HG03280 (cell line): ENCODE results near the gene MPC1L.
"Not testable (repeated sequence)": the region's sequence is repeated elsewhere in the genome, so short reads cannot be mapped to it uniquely, and the experiment has no call there.

Source experiments
- ATAC-seq: cut with Tn5 transposase; IDR thresholded peaks from one replicate; pipeline ENCODE4 v1.9.1; 2021; ENCODE audit warnings: mild to moderate bottlenecking, moderate library complexity; ENCODE audit not compliant: unreplicated experiment

Gene MPC1L

DNA sequence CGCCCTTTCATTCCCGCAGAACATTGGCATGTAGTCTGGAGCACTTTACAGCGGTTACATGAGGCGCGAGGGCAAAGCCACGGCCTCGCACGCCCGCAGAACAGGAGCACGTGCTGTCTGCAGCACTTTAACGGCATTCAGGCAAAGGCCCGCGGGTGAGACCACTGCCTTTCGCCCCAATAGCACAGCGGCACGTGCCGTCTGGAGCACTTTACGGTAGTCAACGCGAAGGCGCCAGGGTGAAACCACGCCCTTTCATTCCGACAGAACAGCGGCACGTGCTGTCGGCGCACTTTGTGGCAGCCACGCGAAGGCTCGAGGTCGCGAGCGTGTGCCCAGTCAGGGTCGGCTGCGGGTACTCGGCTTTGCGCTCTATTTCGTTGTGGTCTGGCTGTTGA is at the start of gene MPC1L:
Gene MPC1L, plus strand, starts transcription at position 290 of the 398 bp plus-strand sequence. CDS start 138 bp downstream, outside the sequence.
- no peak for ATAC-seq

DNA sequence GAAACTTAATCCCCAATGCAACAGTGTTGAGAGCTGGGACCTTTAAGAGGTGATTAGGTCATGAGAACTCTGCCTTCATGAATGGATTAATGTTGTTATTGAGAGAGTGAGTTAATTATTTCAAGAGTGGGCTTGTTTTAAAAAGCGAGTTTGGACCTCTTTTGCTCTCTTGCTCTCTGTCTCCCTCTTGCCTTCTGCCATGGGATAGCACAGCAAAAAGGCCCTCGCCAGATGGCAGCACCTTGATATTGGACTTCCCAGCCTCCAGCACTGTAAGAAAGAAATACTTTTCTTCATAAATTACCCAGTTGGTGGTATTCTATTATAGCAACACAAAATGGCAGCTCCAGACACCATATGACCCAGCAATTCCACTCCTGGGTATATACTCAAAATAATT is 49.5 kb upstream of the MPC1L start:
- ATAC-seq, result no peak

DNA sequence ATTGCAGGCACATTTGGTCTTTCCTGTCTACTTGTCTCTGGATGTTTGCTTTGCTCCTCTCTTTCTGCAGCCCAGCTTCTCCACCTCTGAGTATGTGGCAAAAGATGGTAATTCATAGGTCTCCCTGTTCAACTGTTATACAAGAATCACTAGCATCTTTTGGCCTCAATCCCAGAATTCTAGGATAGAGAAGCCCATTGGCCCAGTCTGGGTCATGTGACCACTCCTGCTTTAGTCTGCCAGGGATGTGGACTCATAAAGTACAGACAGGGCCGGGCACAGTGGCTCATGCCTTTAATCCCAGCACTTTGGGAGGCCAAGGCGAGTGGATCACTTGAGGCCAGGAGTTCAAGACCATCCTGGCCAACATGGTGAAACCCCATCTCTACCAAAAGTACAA is 47.8 kb upstream of the MPC1L start:
- not testable (repeated sequence) for ATAC-seq

DNA sequence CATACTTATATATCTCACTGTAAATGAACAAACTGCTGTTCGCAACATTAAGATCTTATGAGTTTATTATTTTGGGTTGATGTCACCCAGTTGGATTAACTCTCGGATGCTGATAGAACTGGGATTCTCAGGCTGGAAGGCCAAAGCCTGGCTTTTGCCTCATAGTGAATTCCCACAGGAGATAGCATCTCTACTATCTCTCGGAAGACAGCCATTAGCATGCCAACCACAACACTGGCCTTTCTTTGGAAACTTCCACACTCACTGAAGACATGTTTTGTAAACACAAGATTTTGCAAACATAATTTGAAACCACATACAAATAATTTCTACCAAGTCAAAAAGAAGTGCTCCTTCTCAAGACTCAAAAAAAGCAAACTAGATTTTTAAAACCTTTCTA is 46.9 kb upstream of the MPC1L start:
- no peak for ATAC-seq

DNA sequence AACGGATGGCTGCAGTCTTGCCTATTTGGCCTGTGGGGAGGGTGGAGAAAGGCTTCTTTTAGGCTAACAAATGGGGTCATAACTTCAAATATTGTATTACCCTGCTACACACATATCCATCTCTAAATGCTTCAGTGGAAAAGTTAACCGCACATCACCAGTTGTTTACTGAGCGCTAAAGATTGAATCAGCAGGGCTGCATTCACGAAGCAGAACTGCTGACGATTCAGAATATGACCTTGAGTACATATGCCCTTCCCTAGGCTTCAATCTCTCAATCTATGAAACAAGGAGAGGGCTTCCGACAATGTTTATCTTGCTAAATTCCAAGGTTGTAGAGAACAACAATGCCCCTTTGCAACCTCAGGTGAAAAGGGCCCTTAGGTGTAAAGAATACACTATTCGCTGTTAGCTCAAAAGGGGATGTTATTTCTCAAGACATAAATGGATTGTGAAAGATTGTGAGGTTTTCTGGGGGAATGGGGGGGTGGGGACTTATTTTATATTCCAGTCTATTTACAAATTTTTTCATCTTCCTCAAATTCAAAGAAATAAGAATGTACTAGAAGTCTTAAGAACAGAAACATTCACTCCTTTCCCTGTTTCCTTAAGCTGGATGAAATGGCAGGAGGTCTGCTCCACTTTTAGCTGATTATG is 45.1 kb upstream of the MPC1L start:
- no peak for ATAC-seq

DNA sequence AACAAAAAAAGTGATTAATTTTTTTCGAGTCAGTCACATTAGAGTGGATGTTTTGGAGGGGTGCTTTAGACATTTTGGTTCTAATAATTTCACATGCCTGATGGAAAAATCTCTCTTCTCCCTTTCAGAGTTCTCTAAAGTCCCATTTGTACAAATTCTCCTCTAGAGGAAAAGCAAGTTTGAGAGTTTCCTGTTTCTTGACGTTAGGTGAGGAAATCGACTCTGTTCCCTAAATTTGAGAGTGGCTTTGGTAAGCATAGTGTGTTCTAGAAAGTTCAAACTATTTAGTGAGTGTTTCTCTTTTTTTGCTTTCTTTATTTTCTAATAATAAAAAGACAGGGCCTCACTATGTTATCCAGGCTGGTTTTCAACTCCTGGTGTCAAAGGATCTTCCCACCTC is 44.1 kb upstream of the MPC1L start:
- no peak for ATAC-seq

DNA sequence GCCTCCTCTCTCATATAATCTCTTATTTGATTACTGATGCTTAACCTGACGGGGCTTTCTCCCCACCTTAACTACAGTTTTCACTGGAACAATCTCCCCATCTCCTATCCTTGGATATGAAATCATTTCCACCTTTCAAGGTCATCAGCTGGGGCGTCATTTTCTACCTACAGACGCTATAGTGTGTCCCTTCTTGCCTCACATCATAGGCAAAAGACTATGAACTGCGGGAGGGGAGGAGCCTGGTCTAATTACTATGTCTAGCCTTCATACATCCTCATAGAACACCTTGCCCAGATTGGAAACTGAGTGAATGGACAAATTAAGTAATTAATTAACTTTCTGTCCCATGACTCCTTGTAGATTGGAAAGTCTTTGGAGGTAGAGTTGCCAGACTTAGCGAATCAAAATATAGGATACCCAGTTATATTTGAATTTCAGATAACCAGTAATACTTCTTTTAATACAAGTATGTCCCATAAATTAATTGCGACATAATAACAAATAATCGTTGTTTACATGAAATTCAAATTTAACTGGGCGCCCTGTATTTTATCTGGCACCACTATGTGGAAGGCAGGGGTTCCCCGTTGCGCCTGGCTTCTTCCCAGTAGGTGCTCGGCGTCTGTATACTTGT is 43.2 kb upstream of the MPC1L start:
- ATAC-seq, result no peak

- ATAC-seq, result peak; percentile 96
Measured at GRCh38 chrX:40580537-40581335, 42.5 kb upstream of the MPC1L start, which contains the start of gene ATP6AP2. TSS of gene ATP6AP2 (plus strand) at chrX:40580970. CDS start at chrX:40581066, 96 bp downstream.

- no peak for ATAC-seq
Measured at GRCh38 chrX:40581336-40581920, 41.8 kb upstream of the MPC1L start.

GRCh38 chrX:40582178-40582577 is 41.0 kb upstream of the MPC1L start:
- ATAC-seq, result not testable (repeated sequence)

GRCh38 chrX:40582811-40583210 is 40.4 kb upstream of the MPC1L start:
- no peak for ATAC-seq

DNA sequence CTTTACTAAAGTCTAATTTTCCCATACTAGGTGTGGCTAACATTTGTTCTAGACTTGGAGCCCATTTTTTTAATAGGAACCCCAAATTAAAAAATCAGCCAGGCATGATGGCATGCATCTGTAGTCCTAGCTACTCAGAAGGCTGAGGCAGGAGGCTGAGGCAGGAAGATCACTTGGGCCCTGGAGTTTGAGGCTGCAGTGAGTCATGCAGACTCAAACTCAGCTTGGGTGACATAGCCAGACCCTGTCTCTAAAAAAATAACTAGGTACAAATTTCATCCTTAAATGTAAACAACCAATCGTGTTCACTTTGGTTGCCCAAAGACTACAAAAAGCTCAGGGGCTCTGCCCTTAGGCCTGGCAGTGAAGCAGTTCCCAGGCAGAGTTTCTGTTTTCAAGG is 35.6 kb upstream of the MPC1L start:
- not testable (repeated sequence) for ATAC-seq

DNA sequence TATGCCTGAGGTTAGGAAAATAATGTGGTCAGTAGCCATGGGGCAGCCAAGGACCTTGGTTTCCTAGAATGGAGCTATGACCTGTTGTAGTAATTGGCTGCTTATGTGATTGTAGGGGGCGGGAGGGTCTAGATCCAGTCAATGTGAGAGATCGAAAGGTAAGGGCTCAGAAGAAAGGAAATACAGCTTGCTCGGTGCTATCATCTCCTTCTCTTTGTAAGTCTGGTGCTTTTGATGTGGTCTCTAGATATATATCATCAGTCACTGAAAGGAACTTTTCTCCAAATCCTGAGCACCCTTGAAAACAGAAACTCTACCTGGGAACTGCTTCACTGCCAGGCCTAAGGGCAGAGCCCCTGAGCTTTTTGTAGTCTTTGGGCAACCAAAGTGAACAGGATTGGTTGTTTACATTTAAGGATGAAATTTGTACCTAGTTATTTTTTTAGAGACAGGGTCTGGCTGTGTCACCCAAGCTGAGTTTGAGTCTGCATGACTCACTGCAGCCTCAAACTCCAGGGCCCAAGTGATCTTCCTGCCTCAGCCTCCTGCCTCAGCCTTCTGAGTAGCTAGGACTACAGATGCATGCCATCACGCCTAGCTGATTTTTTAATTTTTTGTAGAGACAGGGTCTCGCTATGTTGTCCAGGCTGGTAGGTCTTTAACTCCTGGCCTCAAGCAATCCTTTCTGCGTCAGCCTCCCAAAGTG is 33.5 kb upstream of the MPC1L start:
- ATAC-seq, result not testable (repeated sequence)

- no peak for ATAC-seq
Measured at GRCh38 chrX:40603446-40603845, 19.8 kb upstream of the MPC1L start.

DNA sequence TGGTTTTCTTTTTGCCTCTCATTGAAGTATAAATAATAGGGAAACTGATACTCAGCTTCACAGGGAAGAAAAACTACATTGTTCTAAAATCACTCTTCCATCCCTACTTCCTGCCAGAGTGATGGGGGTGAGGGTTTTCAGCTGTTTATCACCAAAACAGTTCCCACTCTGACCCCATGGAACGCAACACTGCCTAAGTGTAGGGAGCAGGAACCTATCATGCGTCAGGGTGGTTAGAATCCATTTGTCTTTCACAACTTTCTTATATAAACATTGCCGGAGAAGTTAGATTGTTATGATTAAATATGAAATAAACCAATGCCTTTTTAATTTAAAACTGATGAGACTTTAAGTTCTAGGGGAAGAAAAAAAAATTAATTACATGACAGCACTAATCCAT is 15.8 kb upstream of the MPC1L start:
- no peak for ATAC-seq

DNA sequence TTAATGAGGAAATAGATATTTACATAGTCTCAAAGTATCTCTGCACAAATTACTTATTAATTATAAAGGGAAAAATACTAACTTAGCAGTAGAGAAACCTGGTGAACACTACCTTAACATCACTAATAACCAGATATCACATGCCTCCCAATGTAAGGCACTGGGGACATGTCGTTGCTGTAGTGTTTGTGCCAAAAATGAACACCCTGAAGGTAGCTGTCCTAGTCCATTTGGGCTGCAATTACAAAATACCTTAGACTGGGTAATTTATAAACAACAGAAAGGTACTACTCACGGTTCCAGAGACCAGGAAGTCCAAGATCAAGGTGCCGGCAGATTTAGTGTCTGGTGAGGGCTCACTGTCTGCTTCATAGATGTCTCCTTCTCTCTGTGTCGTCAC is 10.7 kb upstream of the MPC1L start:
- ATAC-seq, result no peak

GRCh38 chrX:40615976-40616375 is 7.3 kb upstream of the MPC1L start:
- no peak for ATAC-seq

DNA sequence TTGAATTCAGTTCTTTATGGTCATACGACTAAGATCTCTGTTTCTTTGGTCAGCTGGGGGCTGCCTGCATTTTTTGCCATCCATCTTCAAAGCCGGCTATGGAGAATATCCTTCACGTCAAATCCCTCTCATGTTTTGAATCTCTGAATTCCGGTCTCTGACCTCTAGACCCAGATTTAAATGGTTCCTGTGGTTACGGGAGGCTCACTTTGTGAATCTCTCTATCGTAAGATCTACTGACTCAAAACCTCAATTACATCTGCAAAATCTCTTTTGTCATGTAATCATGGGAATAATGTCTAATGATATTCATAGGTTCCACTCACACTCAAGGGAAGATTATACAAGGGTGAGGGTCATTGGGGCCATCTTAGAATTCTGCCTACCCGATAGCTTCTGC is 5.7 kb upstream of the MPC1L start:
- ATAC-seq, result no peak

DNA sequence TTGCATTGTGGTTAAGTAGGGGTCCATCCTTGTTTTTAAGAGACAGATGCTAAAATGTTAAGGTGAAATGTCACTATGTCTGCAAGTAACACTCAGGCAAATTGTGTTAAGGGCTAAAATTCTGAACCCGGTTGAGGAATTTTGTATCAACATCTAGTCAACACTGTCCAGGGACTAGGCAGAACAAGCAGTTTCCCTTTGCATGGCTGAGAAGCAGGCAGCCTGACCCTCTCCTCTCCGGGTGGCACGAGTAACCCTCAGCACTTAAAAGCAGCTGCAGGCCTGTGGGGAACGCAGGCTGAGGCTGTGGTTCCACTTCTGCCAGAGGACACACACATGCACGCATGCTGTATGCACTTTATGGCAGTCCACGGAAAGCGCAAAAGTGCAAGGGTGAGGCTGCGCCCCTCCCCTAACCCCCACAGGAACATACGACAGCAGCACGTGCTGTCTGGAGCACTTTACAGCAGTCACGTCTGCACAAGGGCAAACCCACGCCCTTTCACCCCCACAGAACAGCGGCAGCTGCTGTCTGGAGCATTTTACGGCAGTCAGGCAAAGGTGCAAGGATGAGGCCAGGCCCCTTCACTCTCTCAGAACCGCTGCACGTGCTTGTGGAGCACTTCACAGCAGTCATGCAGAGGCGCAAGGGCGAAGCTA is 619 bp upstream of the MPC1L start:
- no peak for ATAC-seq

DNA sequence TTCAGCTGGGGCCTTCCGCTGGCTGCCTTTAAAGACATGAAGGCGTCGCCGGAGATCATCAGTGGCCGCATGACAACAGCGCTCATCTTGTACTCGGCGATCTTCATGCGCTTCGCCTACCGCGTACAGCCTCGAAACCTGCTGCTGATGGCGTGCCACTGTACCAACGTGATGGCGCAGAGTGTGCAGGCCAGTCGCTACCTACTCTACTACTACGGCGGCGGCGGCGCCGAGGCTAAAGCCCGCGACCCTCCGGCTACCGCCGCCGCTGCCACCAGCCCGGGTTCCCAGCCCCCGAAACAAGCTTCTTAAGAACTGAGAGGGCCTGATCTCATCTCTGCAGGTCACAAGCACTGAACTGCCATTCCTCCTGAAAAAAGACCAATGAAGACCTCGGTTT is 437 bp downstream of the MPC1L start:
- ATAC-seq, result no peak
